ENCODE measurements around the gene PCBP3. TPM values are rescaled to one million over a fixed set of nuclear protein-coding genes. Genes with fewer than 3 reads are reported as not detected.

Gene PCBP3
- polyA plus RNA-seq, 1 donor from 2014 or later: 1.7 TPM

GRCh38 chr21:45636459-45636858 lies 7.1 kb upstream of the PCBP3 start:
- no peaks in the 10 kb centered on the region for H3K27me3 ChIP-seq (ENCODE audit: insufficient read depth, low read depth, low read length)
- no peaks in the 10 kb centered on the region for H3K9me3 ChIP-seq (ENCODE audit: low read length)
- H4K20me1 ChIP-seq (ENCODE audit: insufficient read depth): no peaks in the 10 kb centered on the region
- H3K9ac ChIP-seq (ENCODE audit: low read length): no peak overlapping the region
- no peaks in the 10 kb centered on the region for H3K9me2 ChIP-seq (ENCODE audit: insufficient read depth, low read length)
- H3K4me3 ChIP-seq (ENCODE audit: low read length): no peak overlapping the region
- TF ChIP-seq, protein P1, sequence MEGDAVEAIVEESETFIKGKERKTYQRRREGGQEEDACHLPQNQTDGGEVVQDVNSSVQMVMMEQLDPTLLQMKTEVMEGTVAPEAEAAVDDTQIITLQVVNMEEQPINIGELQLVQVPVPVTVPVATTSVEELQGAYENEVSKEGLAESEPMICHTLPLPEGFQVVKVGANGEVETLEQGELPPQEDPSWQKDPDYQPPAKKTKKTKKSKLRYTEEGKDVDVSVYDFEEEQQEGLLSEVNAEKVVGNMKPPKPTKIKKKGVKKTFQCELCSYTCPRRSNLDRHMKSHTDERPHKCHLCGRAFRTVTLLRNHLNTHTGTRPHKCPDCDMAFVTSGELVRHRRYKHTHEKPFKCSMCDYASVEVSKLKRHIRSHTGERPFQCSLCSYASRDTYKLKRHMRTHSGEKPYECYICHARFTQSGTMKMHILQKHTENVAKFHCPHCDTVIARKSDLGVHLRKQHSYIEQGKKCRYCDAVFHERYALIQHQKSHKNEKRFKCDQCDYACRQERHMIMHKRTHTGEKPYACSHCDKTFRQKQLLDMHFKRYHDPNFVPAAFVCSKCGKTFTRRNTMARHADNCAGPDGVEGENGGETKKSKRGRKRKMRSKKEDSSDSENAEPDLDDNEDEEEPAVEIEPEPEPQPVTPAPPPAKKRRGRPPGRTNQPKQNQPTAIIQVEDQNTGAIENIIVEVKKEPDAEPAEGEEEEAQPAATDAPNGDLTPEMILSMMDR (IDR thresholded peaks at IDR 0.05; ENCODE audit: poor library complexity, severe bottlenecking): no peak
- TF ChIP-seq POLR2AphosphoS5 (IDR thresholded peaks at IDR 0.05) (no peak), TAF1 (IDR thresholded peaks at IDR 0.05; ENCODE audit: low read depth) (no peak), RAD21 (conservative IDR thresholded peaks at IDR 0.05) (no peak), EZH2 (IDR thresholded peaks at IDR 0.05; ENCODE audit: borderline replicate concordance, insufficient read depth, low read length, poor library complexity, severe bottlenecking) (no peak), SMC3 (conservative IDR thresholded peaks at IDR 0.05; ENCODE audit: poor library complexity) (no peak), MXI1 (conservative IDR thresholded peaks at IDR 0.05; ENCODE audit: poor library complexity, severe bottlenecking) (no peak), EP300 (conservative IDR thresholded peaks at IDR 0.05; ENCODE audit: poor library complexity, severe bottlenecking) (no peak)
- TF ChIP-seq, protein P2, sequence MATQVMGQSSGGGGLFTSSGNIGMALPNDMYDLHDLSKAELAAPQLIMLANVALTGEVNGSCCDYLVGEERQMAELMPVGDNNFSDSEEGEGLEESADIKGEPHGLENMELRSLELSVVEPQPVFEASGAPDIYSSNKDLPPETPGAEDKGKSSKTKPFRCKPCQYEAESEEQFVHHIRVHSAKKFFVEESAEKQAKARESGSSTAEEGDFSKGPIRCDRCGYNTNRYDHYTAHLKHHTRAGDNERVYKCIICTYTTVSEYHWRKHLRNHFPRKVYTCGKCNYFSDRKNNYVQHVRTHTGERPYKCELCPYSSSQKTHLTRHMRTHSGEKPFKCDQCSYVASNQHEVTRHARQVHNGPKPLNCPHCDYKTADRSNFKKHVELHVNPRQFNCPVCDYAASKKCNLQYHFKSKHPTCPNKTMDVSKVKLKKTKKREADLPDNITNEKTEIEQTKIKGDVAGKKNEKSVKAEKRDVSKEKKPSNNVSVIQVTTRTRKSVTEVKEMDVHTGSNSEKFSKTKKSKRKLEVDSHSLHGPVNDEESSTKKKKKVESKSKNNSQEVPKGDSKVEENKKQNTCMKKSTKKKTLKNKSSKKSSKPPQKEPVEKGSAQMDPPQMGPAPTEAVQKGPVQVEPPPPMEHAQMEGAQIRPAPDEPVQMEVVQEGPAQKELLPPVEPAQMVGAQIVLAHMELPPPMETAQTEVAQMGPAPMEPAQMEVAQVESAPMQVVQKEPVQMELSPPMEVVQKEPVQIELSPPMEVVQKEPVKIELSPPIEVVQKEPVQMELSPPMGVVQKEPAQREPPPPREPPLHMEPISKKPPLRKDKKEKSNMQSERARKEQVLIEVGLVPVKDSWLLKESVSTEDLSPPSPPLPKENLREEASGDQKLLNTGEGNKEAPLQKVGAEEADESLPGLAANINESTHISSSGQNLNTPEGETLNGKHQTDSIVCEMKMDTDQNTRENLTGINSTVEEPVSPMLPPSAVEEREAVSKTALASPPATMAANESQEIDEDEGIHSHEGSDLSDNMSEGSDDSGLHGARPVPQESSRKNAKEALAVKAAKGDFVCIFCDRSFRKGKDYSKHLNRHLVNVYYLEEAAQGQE (IDR thresholded peaks at IDR 0.05; ENCODE audit: borderline replicate concordance): no peak
- H3K4me2 ChIP-seq (ENCODE audit: low read length): no peak overlapping the region
- no peaks in the 10 kb centered on the region for H3K36me3 ChIP-seq (ENCODE audit: insufficient read depth, low read length)
- no peak overlapping the region for H2AFZ ChIP-seq (ENCODE audit: low read depth, low read length)
- no peaks in the 10 kb centered on the region for H3K79me2 ChIP-seq (replicated peaks; ENCODE audit: insufficient read depth, low read length)
- no peak overlapping the region for H3K27ac ChIP-seq (ENCODE audit: low read length)
- no peaks in the 10 kb centered on the region for H3F3A ChIP-seq (ENCODE audit: insufficient read depth, low read length, poor library complexity, severe bottlenecking)

DNA sequence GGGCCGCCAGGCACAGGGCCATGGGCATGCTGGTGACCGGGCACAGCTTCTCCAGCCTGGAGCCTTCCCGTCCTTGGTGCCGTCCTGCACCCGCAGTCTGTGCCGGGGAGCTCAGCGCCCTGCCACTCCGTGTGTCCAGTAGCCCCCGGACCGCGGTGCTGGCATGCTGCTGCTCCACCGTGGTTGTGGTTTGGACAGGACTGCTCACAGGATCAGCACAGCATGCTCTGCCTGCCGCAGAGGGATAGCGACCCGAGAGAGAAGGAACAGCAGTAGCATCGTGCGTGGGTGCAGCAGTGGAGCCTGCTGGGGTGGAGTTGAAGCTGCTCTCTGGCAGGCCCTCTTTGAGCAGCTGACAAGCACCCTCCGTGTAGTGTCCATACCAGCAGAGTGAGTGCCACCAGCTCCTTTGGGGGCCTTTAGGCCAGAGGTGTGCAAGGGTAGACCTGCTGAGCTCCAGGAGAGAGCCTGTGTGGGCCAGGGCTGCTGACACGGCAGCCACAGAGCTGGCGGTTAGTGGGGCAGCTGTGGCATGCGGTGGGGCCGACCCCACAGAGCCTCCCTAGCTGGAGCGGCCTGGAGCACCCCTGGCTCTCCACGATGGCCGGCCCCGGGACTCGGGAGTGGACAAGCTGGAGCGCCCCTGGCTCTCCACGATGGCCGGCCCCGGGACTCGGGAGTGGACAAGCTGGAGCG lies 6.4 kb upstream of the PCBP3 start:
- H3K9me3 ChIP-seq (ENCODE audit: low read length): no peaks in the 10 kb centered on the region
- H3K9me2 ChIP-seq (ENCODE audit: insufficient read depth, low read length): no peaks in the 10 kb centered on the region
- H3K27me3 ChIP-seq (ENCODE audit: insufficient read depth, low read depth, low read length): peaks cover 4% of the 10 kb centered on the region
- no peak overlapping the region for H3K9ac ChIP-seq (ENCODE audit: low read length)
- H2AFZ ChIP-seq (ENCODE audit: low read depth, low read length): no peak overlapping the region
- TF ChIP-seq EP300 (conservative IDR thresholded peaks at IDR 0.05; ENCODE audit: poor library complexity, severe bottlenecking): no peak
- H3K4me2 ChIP-seq (ENCODE audit: low read length): no peak overlapping the region
- no peak overlapping the region for H3K4me3 ChIP-seq (ENCODE audit: low read length)
- no peaks in the 10 kb centered on the region for H3F3A ChIP-seq (ENCODE audit: insufficient read depth, low read length, poor library complexity, severe bottlenecking)
- H3K79me2 ChIP-seq (replicated peaks; ENCODE audit: insufficient read depth, low read length): no peaks in the 10 kb centered on the region
- no peaks in the 10 kb centered on the region for H4K20me1 ChIP-seq (ENCODE audit: insufficient read depth)
- no peak overlapping the region for H3K27ac ChIP-seq (ENCODE audit: low read length)
- H3K36me3 ChIP-seq (ENCODE audit: insufficient read depth, low read length): no peaks in the 10 kb centered on the region

All from neural cell (in vitro differentiated cells).